HFF-Myc (cell line): Measurements from ENCODE around the gene STK39.

Experiments
- DNase-seq: peaks from one replicate; pipeline ENCODE4 v3.0.0-alpha.2; 2011; ENCODE audit warnings: low read depth; ENCODE audit errors: extremely low read depth
- H3K4me3 ChIP-seq: replicated peaks from 2 replicates; pipeline ENCODE4 v1.5.1; 2011; ENCODE audit warnings: low read depth, mild to moderate bottlenecking, control low read depth, low read length
- TF ChIP-seq, protein P1 (sequence below): IDR thresholded peaks from 2 replicates; pipeline ENCODE4 v1.5.1; 2012; ENCODE audit warnings: mild to moderate bottlenecking, low read depth, low read length, control low read depth; ENCODE audit errors: missing control alignments

Gene STK39

DNA sequence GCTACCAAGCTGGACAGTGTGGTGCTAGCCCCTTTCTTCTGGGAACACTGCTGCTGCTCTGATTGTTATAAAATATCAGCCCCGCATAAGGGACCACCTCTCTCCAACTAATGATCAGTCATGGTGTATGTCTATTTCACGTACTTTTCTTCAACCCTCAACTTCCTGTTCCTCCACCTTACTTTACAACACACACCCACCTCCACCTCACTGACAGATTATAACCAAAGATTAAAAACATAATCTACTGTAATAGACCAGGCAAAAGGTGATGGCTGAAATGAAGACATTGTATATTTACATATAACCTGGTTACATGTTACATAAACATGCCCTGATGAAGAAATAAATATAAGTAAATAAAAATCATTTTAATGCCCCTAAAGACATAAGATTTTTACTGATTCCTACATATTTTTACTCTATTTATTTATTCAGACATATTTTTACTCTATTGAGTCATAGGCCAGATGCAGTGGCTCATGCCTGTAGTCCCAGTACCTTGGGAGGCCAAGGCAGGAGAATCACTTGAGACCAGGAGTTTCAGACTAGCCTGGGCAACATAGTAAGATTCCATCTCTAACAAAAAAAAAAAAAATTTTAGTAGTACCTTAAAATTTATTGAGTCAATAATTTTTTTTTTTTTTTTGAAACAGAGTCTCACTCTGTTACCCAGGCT lies 12.8 kb downstream of the STK39 start:
- H3K4me3 ChIP-seq: no peak overlapping the region
- DNase-seq: no peak
- TF ChIP-seq, protein P1, sequence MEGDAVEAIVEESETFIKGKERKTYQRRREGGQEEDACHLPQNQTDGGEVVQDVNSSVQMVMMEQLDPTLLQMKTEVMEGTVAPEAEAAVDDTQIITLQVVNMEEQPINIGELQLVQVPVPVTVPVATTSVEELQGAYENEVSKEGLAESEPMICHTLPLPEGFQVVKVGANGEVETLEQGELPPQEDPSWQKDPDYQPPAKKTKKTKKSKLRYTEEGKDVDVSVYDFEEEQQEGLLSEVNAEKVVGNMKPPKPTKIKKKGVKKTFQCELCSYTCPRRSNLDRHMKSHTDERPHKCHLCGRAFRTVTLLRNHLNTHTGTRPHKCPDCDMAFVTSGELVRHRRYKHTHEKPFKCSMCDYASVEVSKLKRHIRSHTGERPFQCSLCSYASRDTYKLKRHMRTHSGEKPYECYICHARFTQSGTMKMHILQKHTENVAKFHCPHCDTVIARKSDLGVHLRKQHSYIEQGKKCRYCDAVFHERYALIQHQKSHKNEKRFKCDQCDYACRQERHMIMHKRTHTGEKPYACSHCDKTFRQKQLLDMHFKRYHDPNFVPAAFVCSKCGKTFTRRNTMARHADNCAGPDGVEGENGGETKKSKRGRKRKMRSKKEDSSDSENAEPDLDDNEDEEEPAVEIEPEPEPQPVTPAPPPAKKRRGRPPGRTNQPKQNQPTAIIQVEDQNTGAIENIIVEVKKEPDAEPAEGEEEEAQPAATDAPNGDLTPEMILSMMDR: no peak

DNA sequence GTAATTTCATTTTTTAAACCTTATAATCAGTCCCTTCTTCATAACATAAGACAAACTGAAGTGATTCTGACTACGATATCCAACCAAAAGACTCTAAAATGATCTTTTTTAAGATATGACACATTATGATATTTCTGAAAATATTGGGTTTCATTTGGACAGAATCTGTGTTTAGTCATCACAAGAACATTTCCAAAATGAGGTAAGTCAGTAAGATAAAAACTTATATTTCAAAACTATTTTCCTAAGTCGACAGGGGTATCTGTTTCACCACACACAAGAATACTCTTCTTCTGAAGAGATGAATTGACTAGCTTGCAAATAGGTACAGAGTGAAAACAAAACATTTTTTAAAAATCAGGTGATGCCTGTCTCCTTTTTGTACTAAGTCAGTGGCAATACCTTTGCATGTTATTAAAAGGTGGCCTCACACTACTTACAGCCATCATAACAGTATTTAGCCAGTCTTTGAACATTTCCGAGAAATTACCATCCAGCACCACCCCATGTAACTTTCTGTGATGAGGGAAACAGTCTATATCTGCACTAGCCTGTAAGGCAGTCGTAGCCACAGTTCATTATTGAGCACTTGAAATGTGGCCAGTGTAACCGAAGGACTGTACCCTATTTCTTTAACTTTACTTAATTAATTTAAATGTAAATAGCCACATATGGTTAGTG lies 13.5 kb downstream of the STK39 start:
- DNase-seq: no peak
- TF ChIP-seq, protein P1: no peak
- no peak overlapping the region for H3K4me3 ChIP-seq

DNA sequence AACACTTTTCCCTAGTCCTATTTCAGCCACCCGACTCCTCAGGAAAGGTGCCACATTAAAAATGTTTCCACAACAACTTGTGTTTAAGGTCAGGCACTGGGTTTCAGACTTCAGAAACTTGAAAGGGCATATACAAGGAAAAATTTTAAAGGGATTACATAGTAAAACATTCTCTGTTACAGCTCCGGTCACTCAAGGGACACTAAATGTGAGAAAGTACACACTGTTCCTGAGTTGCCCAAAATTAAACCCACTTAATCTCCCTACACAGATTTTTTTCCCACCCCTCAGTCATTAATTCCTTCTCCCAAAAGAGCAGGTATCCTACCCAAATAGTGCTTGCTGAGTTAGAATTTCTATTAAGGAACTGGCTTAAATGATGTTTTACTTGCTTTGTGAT lies 14.2 kb downstream of the STK39 start:
- DNase-seq: no peak
- H3K4me3 ChIP-seq: no peak overlapping the region
- TF ChIP-seq, protein P1: no peak

DNA sequence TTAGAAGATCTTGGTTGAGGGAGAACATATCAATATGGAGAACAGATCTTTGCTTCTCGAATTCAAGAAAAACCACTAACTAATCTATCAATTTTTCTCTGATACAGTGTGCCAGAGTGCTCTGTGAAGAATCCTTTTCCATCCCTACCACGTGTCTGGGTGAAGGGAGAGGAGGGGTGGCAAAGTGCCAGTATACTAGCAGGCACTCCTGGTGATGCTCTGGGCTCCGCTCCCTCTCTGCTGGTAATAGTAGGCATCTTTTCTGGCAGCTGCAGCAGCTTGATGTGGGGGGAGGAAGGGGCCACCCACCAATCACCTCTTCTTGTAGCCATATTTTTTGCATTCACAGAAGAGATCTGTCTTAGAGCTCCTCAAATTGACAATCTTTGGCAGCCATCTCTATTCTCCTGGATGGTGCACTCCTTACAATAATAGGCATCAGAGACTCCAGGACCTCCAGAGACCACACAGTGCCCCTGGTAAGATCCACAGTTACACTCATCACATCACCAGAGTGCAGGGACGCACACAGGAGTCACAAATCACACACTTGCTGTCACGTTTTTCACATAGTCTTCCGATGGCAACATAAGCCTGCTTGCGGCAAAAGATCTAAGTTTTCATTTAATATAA lies 15.7 kb downstream of the STK39 start:
- no peak for DNase-seq
- TF ChIP-seq, protein P1: no peak
- no peak overlapping the region for H3K4me3 ChIP-seq

DNA sequence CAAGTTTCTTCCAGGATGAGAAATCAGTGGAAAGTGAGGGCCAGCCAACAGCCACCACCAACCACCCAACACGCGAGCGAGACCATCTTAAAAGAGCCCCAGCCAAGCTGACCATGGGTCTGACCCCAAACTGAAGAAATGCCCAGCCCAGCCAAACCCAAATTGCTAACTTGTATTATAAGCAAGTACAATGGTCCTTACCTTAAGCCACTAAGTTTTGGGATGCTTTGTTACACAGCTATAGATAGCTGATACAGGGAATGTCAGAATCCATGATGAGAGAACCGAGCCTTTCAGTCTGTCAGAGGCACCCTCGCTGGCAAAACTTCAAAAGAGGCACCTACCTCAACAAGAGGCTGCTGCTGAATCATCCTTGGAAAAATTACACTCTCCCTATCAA lies 17.0 kb downstream of the STK39 start:
- H3K4me3 ChIP-seq: no peak overlapping the region
- no peak for DNase-seq
- TF ChIP-seq, protein P1: no peak

DNA sequence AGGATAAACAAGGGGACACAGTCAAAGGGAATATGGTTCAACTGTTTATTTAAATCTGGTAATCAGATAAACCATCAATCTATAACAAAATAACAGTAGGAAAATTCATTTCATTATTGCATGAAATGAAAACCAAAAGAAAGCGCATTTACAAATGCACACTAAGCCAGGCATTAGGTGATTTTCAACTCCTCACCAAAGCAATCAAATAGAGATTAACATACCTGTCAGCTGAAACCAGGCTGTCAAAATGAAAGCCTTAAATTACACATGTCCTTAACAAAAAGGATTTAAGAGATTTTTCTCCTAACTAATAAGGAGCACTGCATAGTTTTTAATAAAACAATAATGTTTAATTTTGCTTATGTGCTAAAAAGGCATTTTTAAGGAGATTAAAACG lies 23.0 kb downstream of the STK39 start:
- DNase-seq: no peak
- TF ChIP-seq, protein P1: no peak
- no peak overlapping the region for H3K4me3 ChIP-seq
